ENCODE results near the gene DYNLT2.
A peak's percentile ranks its signal among the peaks of the same experiment; 100 is the strongest.
"Not testable (repeated sequence)": the region's sequence is repeated elsewhere in the genome, so short reads cannot be mapped to it uniquely, and the experiment has no call there.

DYNLT2 gene

DNA sequence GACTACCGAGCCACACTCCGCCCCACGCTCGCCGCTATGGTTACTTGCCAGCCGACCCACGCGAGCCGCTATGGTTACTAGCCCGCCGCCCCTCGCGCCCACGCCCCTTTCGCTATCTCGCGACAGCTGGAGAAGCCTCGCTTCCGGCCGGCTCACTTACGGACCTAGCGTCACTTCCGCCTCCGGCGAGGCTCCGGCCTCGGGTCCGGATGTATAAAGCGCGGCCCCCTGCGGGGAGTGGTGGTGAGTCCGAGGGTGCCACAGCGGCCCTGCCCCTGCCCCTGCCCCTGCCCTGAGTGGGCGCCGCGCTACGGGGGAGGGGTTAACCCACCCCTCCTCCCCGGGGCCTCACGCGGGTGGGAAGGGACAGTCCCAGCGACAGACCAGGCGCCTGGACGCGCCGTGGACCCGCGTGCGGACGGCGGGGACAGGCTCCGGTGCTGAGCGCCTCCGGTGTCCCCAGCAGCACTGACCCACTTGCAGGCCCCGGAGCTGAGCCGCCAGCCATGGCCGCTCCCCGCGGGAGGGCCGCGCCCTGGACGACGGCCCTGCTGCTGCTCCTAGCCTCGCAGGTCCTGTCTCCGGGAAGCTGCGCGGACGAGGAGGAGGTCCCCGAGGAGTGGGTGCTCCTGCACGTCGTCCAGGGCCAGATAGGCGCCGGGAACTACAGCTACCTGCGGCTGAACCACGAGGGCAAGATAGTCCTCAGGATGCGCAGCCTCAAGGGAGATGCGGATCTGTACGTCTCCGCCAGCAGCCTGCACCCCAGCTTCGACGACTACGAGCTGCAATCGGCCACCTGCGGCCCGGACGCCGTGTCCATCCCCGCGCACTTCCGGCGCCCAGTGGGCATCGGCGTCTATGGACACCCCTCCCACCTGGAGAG lies 49.2 kb downstream of the DYNLT2 start, which contains the start of the genes C6orf120 and WDR27:
Gene C6orf120 (plus strand): TSS at position 173 of the 886 bp plus-strand sequence. CDS start 334 bp downstream, at position 507.
Gene WDR27 (minus strand): TSS at position 76 of the 886 bp plus-strand sequence. CDS start 13,024 bp downstream, outside the sequence.
- Histone ChIP-seq H3K4me1 (ENCODE audit: control insufficient read depth in 1 of 2, insufficient read depth in 1 of 2, low read depth in 1 of 2, low read length in 1 of 2) (peaks cover 22 to 25% of the 10 kb centered on the region in 2 experiments), H3K36me3 (no peaks in the 10 kb centered on the region), H3K4me3 (ENCODE audit: low read depth in 1 of 2, low read length in 1 of 2) (peak within 1 kb of the TSS; percentile 88 to 92), H3K27me3 (no peaks in the 10 kb centered on the region), H3K27ac (peak within 1 kb of the TSS; percentile 85), H3K9me3 (no peaks in the 10 kb centered on the region)
- TF ChIP-seq CTCF (IDR thresholded peaks at IDR 0.05) = peak; percentile 23

- H3K4me3 ChIP-seq (ENCODE audit: low read depth in 1 of 2, low read length in 1 of 2) = peak overlapping the region; percentile 88 to 92
- H3K27ac ChIP-seq = peak overlapping the region; percentile 85
- no peak for TF ChIP-seq CTCF (IDR thresholded peaks at IDR 0.05)
- no peaks in the 10 kb centered on the region for H3K36me3 ChIP-seq
- no peaks in the 10 kb centered on the region for H3K27me3 ChIP-seq
- peaks cover under 1% of the 10 kb centered on the region for H3K9me3 ChIP-seq
- peaks cover 22 to 25% of the 10 kb centered on the region in 2 experiments for H3K4me1 ChIP-seq (ENCODE audit: control insufficient read depth in 1 of 2, insufficient read depth in 1 of 2, low read depth in 1 of 2, low read length in 1 of 2)
Observed at GRCh38 chr6:169701311-169701953, 49.9 kb downstream of the DYNLT2 start.

- peaks cover 22 to 25% of the 10 kb centered on the region in 2 experiments for H3K4me1 ChIP-seq (ENCODE audit: control insufficient read depth in 1 of 2, insufficient read depth in 1 of 2, low read depth in 1 of 2, low read length in 1 of 2)
- no peaks in the 10 kb centered on the region for H3K36me3 ChIP-seq
- peaks cover 5% of the 10 kb centered on the region for H3K9me3 ChIP-seq
- H3K27ac ChIP-seq = no peak overlapping the region
- no peak overlapping the region for H3K4me3 ChIP-seq (ENCODE audit: low read depth in 1 of 2, low read length in 1 of 2)
- H3K27me3 ChIP-seq = no peaks in the 10 kb centered on the region
- TF ChIP-seq CTCF (IDR thresholded peaks at IDR 0.05) = no peak
Observed at GRCh38 chr6:169700296-169700695, 51.1 kb downstream of the DYNLT2 start.

- not testable (repeated sequence) for H3K27ac ChIP-seq; H3K27me3 ChIP-seq; H3K36me3 ChIP-seq; H3K9me3 ChIP-seq; H3K4me3 ChIP-seq (ENCODE audit: low read depth in 1 of 2, low read length in 1 of 2)
- H3K4me1 ChIP-seq (ENCODE audit: control insufficient read depth in 1 of 2, insufficient read depth in 1 of 2, low read depth in 1 of 2, low read length in 1 of 2) = peaks cover 14 to 16% of the 10 kb centered on the region in 2 experiments
Observed at GRCh38 chr6:169697115-169697514, 54.3 kb downstream of the DYNLT2 start.

- Histone ChIP-seq H3K36me3 (no peaks in the 10 kb centered on the region), H3K4me3 (ENCODE audit: low read depth in 1 of 2, low read length in 1 of 2) (no peak overlapping the region), H3K9me3 (peaks cover 5% of the 10 kb centered on the region), H3K4me1 (ENCODE audit: control insufficient read depth in 1 of 2, insufficient read depth in 1 of 2, low read depth in 1 of 2, low read length in 1 of 2) (peaks cover 0 to 2% of the 10 kb centered on the region in 2 experiments), H3K27ac (no peak overlapping the region), H3K27me3 (no peaks in the 10 kb centered on the region)
- TF ChIP-seq CTCF (IDR thresholded peaks at IDR 0.05) = no peak
Observed at GRCh38 chr6:169695131-169695530, 56.2 kb downstream of the DYNLT2 start.

Measured in neutrophil (primary cell).